IPS DF 6.9 (cell line): Measurements from ENCODE around the gene MRPL27.

Source experiments
- DNase-seq: peaks from one replicate; pipeline ENCODE4 v3.0.0-alpha.2; 2013; ENCODE audit warnings: low read depth, low spot score
- H3K27ac ChIP-seq: one replicate; pipeline ENCODE4 v1.5.1; 2013; ENCODE audit warnings: low read length, control low read depth
- H3K27me3 ChIP-seq: 2 replicates; pipeline ENCODE4 v1.6.1; 2013; ENCODE audit warnings: mild to moderate bottlenecking, low read length; ENCODE audit not compliant: control insufficient read depth, insufficient read depth
- H3K36me3 ChIP-seq: 2 replicates; pipeline ENCODE4 v1.6.1; 2013; ENCODE audit warnings: low read length; ENCODE audit not compliant: control insufficient read depth, insufficient read depth
- H3K4me1 ChIP-seq: 2 replicates; pipeline ENCODE4 v1.6.1; 2013; ENCODE audit warnings: low read length; ENCODE audit not compliant: control insufficient read depth, insufficient read depth
- H3K4me3 ChIP-seq: 2 replicates; pipeline ENCODE4 v1.5.1; 2013; ENCODE audit warnings: mild to moderate bottlenecking, low read length
- H3K9me3 ChIP-seq: 2 replicates; pipeline ENCODE4 v1.6.1; 2013; ENCODE audit warnings: low read length, inconsistent platforms; ENCODE audit not compliant: control insufficient read depth, insufficient read depth
- WGBS: extraction: QIAGEN DNeasy Blood & Tissue Kit; methylation state at CpG from one replicate; pipeline ENCODE4 v1.1.7; 2013; ENCODE audit warnings: mixed read lengths, missing lambda C conversion rate; ENCODE audit not compliant: insufficient read length, insufficient coverage; 5-methylcytosine and 5-hydroxymethylcytosine counted together

Gene MRPL27

DNA sequence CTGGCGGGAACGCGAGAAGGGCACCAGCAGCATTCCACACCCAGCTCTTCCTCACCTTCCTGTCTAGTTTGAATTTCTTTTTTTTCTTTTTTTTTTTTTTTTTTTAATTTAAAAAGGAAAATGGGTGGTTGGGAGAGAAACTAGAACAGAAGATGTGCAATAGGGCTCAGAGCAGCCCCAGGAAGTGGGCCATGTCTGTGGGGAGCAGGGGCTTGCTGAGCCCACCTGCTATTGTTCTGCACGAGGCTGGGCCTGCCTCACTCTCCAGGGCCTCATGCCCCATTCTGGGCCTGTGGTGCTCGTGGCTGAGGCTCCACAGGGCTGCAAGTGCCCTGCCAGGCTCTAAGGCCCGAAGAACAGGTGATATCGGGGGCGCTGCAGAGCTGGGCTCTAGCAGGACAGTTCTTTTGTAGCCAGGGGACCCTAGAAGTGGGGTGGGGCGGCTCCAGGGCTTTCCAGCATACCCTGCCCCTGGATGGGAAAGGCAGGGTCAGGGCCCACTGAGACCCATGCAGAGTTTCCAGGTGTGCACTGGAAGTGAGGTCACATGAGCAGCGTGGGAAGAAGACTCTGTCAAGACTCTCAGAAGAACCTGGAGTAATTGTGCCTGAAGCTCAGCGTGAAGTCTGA lies 12.4 kb downstream of the MRPL27 start:
- H3K4me1 ChIP-seq = no peaks in the 10 kb centered on the region; the same call in 1 of the 2 replicates
- H3K4me3 ChIP-seq = no peak overlapping the region
- DNase-seq = no peak
- no peaks in the 10 kb centered on the region for H3K9me3 ChIP-seq
- H3K27ac ChIP-seq = no peak overlapping the region
- peaks cover 32% of the 10 kb centered on the region for H3K36me3 ChIP-seq
- no CpG with 5 or more reads among the region's 11 CpGs for WGBS
- no peaks in the 10 kb centered on the region for H3K27me3 ChIP-seq

DNA sequence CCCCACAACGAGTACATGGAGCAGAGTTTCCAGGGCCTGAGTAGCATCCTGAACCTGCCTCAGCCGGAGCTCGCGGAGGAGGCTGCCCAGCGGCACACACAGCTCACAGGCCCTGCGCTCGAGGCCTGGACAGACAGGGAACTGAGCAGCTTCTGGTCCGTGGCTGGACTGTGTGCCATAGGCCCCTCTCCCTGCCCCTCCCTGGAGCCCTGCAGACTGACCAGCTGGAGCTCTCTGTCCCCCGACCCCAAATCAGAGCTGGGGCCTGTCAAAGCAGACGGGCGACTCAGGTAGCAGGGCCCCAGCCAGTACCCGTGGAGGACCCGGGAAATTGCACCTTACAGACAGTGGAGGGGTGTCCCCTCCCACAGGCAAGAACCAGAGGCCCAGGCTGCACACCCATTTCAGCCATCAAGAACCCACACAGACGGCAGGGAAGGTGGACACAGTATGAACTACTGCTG lies 13.0 kb downstream of the MRPL27 start:
- Histone ChIP-seq H3K4me1 (no peaks in the 10 kb centered on the region; the same call in 1 of the 2 replicates), H3K27me3 (no peaks in the 10 kb centered on the region), H3K9me3 (no peaks in the 10 kb centered on the region), H3K36me3 (peaks cover 34% of the 10 kb centered on the region), H3K4me3 (no peak overlapping the region), H3K27ac (no peak overlapping the region)
- no CpG with 5 or more reads among the region's 14 CpGs for WGBS
- no peak for DNase-seq

DNA sequence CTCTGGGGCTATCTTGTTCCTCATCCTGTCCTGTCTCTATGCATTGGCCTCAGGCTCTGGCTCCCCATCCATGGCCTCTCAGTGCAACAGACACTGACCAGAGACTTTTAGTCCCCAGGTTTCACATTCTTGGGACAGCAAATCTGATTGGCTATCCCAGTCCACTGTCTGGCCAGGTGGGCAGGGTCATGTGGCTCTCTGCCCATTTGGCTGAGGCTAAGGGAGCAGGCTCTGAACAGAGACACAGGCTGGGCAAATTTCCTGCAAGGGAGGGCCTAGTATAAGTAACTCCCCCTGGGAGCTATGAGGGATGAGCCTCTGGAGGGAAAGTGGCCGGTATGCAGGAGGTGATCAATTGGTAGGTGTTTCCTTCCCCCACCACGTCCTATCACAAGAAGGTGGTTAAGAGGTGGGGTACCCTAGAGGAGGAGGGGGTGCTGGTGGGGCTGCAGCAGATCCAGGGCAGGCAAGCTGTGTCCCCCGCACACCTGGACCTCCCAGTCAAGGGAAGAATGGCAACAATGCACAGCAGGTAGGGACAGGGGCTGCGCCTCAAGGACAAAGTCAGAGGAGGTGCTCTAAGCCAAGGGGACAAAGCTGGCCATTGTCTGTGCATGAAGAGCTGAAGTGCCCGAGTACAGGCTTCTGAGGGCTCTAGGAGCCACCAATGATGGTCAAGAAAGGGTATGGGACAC lies 13.8 kb downstream of the MRPL27 start:
- H3K4me1 ChIP-seq = no peaks in the 10 kb centered on the region; the same call in 1 of the 2 replicates
- no CpG with 5 or more reads among the region's 5 CpGs for WGBS
- no peaks in the 10 kb centered on the region for H3K27me3 ChIP-seq
- no peak for DNase-seq
- peaks cover 41% of the 10 kb centered on the region for H3K36me3 ChIP-seq
- no peak overlapping the region for H3K27ac ChIP-seq
- no peak overlapping the region for H3K4me3 ChIP-seq
- H3K9me3 ChIP-seq = no peaks in the 10 kb centered on the region

- Histone ChIP-seq H3K27ac (no peak overlapping the region), H3K9me3 (no peaks in the 10 kb centered on the region), H3K4me3 (no peak overlapping the region), H3K36me3 (peaks cover 46% of the 10 kb centered on the region), H3K4me1 (no peaks in the 10 kb centered on the region; the same call in 1 of the 2 replicates), H3K27me3 (no peaks in the 10 kb centered on the region)
- no CpG with 5 or more reads among the region's 17 CpGs for WGBS
- DNase-seq = no peak
Measured at GRCh38 chr17:50358177-50358576, 14.8 kb downstream of the MRPL27 start.

- H3K36me3 ChIP-seq = peaks cover 46% of the 10 kb centered on the region
- no peaks in the 10 kb centered on the region for H3K9me3 ChIP-seq
- WGBS = no CpG with 5 or more reads among the region's 12 CpGs
- H3K4me1 ChIP-seq = no peaks in the 10 kb centered on the region; the same call in 1 of the 2 replicates
- no peak overlapping the region for H3K4me3 ChIP-seq
- H3K27ac ChIP-seq = no peak overlapping the region
- H3K27me3 ChIP-seq = no peaks in the 10 kb centered on the region
- DNase-seq = no peak
Measured at GRCh38 chr17:50356892-50357510, 16.0 kb downstream of the MRPL27 start.

- no peak overlapping the region for H3K27ac ChIP-seq
- H3K9me3 ChIP-seq = no peaks in the 10 kb centered on the region
- peaks cover 46% of the 10 kb centered on the region for H3K36me3 ChIP-seq
- DNase-seq = no peak
- no peaks in the 10 kb centered on the region; the same call in 1 of the 2 replicates for H3K4me1 ChIP-seq
- no peaks in the 10 kb centered on the region for H3K27me3 ChIP-seq
- H3K4me3 ChIP-seq = no peak overlapping the region
- no CpG with 5 or more reads among the region's 12 CpGs for WGBS
Measured at GRCh38 chr17:50356418-50356817, 16.6 kb downstream of the MRPL27 start.

DNA sequence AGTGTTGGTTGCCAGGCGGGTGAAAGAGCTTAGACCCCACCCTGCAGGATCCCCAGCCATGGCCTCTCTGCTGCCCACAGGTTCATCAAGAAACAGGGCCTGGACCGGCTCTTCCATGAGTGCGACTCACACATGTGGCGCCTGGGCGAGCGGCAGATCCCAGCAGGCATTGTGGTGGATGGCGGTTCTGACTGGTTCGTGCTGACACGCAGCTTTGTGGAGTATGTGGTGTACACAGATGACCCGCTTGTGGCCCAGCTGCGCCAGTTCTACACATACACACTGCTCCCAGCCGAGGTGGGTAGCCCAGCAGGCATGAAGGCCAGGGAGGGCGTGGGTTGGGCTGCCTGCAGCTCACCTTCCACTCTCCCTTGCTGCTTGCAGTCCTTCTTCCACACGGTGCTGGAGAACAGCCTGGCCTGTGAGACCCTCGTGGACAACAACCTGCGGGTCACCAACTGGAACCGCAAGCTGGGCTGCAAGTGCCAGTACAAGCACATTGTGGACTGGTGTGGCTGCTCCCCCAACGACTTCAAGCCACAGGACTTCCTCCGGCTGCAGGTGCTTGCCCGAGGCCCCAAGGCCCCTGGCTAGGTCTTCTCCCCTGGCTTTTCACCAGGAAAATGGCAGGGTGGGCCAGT lies 17.2 kb downstream of the MRPL27 start:
- Histone ChIP-seq H3K9me3 (no peaks in the 10 kb centered on the region), H3K27me3 (no peaks in the 10 kb centered on the region), H3K4me3 (no peak overlapping the region), H3K4me1 (no peaks in the 10 kb centered on the region; the same call in 1 of the 2 replicates), H3K27ac (no peak overlapping the region), H3K36me3 (peaks cover 46% of the 10 kb centered on the region)
- DNase-seq = no peak
- WGBS = no CpG with 5 or more reads among the region's 20 CpGs

- peaks cover 46% of the 10 kb centered on the region for H3K36me3 ChIP-seq
- H3K4me1 ChIP-seq = no peaks in the 10 kb centered on the region; the same call in 1 of the 2 replicates
- H3K9me3 ChIP-seq = no peaks in the 10 kb centered on the region
- DNase-seq = no peak
- no peak overlapping the region for H3K27ac ChIP-seq
- H3K4me3 ChIP-seq = no peak overlapping the region
- WGBS = no CpG with 5 or more reads among the region's 4 CpGs
- H3K27me3 ChIP-seq = no peaks in the 10 kb centered on the region
Measured at GRCh38 chr17:50355336-50355700, 17.7 kb downstream of the MRPL27 start.

DNA sequence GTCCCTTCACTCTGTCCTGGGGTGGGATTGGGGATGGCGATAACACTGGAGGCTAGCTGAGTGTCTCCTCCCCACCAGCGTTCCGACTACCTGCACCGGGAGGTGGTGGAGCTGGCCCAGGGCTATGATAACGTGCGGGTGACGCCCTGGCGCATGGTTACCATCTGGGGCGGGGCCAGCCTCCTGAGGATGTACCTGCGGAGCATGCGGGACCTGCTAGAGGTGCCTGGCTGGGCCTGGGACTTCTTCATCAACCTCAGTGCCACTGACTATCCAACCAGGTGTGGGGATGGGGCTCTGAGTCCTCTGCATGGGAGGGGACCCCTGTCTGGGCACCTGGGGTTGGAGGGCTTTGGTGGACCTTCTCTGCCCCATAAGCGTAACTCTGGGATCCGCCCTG lies 18.2 kb downstream of the MRPL27 start:
- WGBS = no CpG with 5 or more reads among the region's 13 CpGs
- no peak overlapping the region for H3K4me3 ChIP-seq
- no peak for DNase-seq
- no peaks in the 10 kb centered on the region; the same call in 1 of the 2 replicates for H3K4me1 ChIP-seq
- H3K27me3 ChIP-seq = no peaks in the 10 kb centered on the region
- H3K27ac ChIP-seq = no peak overlapping the region
- no peaks in the 10 kb centered on the region for H3K9me3 ChIP-seq
- H3K36me3 ChIP-seq = peaks cover 44% of the 10 kb centered on the region

GRCh38 chr17:50354198-50354597 lies 18.8 kb downstream of the MRPL27 start:
- WGBS = no CpG with 5 or more reads among the region's 15 CpGs
- Histone ChIP-seq H3K27me3 (no peaks in the 10 kb centered on the region), H3K36me3 (peaks cover 40% of the 10 kb centered on the region), H3K4me1 (no peaks in the 10 kb centered on the region; the same call in 1 of the 2 replicates), H3K27ac (no peak overlapping the region), H3K9me3 (no peaks in the 10 kb centered on the region), H3K4me3 (no peak overlapping the region)
- no peak for DNase-seq
